Measurements from ENCODE around the gene NMRK2.
"Not testable (repeated sequence)": the region's sequence is repeated elsewhere in the genome, so short reads cannot be mapped to it uniquely, and the experiment has no call there.

NMRK2 gene

GRCh38 chr19:3964256-3965194 lies 31.7 kb downstream of the NMRK2 start:
- no peak for DNase-seq

DNA sequence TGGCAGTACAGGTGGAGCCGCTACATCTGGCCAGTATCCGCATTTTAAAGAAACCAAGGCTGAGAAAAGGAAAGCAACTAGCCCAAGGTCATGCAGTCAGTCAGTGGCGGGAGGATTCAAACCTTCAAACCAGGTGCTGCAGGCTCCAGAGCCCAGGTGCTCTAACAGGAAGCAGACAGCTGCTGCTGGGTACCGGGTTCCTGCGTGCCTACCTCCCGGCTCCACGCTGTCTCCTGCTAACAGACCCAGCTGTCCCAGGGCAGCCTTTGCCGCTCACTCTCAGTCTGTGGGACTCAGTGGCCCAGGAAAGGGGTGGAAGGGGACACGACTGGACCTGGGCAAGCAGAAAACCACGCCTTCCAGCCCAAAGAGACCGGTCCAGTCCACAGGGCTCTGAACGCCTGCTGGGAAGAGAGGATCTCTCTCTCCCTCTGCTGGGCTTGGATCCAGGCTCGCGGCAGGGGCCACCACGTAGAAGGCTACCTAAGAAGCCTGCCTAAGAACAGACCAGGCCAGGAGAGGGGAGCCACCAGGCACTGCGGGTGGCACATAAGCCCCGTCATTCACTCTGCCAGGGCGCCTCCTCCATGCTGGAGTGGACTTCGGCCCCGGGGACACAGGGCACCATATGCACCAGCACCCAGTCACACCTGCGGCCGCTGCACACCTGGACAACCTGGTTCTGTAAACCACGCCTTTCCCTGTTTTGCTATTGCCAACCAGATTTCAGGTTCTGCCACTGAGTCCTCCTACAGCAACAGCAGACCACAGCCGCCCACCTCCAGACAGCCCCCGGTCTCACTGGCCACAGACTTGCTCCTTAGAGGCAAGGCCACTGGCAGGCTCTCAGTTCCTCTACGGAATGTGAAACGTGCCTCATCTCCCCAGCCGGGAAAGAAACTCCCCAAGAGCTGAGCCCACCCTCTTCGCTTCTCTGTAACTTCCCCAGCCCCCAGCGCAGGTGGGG lies 33.5 kb downstream of the NMRK2 start:
- DNase-seq, result no peak

GRCh38 chr19:3967983-3968382 lies 35.1 kb downstream of the NMRK2 start:
- not testable (repeated sequence) for DNase-seq

DNA sequence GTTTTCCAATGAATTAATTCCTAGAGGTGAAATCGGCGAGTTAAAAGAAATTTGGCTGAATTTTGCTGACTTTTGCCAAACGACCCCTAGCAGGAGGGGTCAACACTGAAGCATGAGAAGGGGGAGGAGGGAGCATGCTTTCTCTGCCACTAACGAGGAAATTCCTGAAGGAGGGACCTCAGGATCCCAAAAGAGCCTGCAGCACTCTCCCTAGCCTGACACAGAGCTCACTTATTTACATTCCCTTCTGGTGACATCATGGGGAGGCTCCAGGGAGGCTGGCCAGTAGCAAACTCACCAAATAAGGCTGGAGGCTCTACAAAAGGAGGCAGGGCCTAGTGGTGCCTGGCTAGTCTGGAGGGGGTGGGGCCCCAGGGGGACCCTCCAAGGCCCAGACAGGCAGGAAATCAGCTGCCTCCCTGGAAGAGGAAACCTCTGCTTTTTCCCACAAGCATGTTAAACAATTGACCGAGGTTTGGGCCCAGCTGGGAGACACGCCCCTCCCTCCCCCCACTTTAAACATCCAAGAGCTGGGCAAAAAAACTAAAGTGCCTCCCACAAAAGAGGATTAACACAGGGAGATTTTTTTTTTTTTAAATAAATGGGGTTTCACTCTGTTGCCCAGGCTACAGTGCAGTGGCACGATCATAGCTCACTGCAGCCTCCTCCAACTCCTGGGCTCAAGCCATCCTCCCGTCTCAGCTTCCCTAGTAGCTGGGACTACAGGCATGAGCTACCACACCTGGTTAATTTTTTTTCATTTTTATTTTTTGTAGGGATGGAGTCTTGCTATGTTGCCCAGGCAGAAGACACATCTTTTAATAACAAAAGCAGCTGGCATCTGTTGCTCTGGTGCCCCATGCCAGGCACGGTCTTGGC lies 35.9 kb downstream of the NMRK2 start:
- DNase-seq, result no peak

GRCh38 chr19:3969435-3970312 lies 36.8 kb downstream of the NMRK2 start:
- DNase-seq, result no peak

GRCh38 chr19:3970313-3970807 lies 37.5 kb downstream of the NMRK2 start:
- DNase-seq, result no peak

DNA sequence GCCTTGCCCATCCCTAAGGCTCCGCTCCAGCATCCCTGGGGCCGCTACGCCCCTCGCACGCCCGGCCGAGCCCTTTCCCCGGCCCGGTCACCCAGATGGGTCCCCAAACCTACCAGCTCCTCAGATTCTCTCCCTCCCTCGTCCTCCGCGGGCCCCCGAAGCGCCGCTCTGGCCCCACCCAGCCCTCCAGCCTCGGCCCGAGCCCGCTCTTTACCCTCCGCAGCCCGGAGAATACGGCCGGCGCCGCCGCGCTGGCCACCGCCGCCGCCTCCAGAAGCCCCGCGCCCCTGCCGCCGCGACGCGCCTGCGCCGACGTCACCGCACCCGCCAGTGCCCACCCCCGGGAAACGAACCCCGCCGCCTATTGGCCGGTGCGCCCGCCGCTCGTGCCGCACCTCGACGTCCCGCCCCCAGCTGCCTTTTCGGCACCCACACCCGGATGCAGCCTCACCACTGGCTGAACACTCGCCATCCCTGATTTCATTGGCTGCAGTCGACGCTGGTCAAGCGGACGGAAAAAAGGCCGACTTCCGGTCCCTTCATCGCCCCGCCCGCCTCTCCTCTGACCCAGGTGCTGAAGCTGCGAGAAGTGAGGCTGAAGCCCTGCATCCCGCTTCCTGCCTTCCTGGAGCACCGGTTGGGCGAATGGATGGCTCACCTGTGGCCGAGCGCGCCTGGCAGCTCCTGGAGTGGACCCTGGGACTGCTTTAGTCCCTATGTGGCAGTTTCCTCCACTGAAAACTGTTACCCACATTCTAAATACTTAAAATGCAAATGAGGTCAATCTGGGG lies 38.1 kb downstream of the NMRK2 start, which contains the start of gene DAPK3:
Gene DAPK3 (minus strand): TSS at position 292 of the 791 bp plus-strand sequence. CDS start 1,364 bp downstream, outside the sequence.
- DNase-seq, result peak; percentile 93

- DNase-seq, result peak; percentile 21
Measured at GRCh38 chr19:3975144-3975543, 42.3 kb downstream of the NMRK2 start.

DNA sequence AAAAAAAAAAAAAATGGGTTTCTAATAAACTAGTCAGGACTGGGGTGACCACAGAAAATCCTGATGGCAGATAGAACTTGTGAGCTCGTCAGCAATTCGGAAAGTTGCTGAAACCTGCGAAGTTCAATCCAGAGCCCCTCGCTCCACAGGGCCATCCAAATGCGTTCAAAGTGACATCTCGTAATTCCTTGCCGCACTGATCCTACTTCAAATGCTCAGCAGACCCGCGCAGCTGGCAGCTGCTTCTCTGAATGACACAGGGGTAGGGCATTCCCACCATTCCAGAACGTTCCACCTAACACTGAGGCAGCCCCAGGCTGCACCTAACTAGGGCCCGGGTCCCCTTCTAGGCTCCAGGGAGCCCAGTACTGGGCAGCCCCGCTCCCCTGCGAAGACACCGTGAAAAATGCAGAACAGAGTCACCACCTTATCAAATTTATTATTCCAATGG lies 42.8 kb downstream of the NMRK2 start:
- peak; percentile 23 for DNase-seq

GRCh38 chr19:3976495-3977241 lies 43.8 kb downstream of the NMRK2 start:
- no peak for DNase-seq

DNA sequence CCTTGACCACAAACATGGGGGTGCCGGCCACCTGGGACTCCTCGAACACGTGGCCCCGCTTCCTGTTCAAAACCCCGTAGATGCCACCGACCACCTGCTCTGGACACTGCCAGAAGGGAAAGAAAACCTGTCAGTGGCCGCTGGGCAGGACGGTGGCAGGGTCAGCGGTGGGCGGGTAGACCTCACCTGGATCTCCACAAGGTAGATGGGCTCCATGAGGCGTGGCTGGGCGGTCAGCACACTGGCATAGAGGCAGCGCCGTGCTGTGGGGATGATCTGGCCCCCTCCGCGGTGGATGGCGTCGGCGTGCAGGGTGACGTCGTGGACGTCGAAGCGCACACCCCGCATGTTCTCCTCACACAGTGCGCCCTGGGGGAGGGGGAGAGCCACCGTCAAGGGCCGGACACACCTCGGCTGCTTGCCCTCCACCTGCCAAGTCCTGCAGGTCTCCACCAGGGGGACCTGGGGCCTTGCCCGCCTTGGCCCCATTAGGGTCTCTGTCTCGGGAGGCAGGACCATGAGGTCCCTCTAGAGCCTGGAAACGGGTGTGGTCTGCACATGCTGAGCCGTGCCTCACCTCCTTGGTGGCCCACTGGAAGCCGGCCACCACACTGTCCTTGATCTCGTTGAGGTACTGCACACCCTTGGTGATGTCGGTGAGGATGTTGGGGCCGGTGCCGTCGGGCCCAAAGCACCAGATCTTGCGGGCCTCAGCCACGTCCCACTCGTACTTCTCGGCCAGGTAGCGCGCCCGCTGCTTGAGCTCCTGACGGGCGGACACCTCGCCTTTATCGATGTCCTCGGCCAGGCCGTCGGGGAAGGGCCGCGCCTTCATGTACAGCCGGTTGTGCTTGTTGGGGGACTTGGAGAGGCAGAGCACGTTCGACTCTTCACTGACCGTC lies 44.6 kb downstream of the NMRK2 start:
- peak; percentile 29 for DNase-seq

- DNase-seq, result no peak
Measured at GRCh38 chr19:3978145-3978544, 45.3 kb downstream of the NMRK2 start.

GRCh38 chr19:3979289-3979673 lies 46.4 kb downstream of the NMRK2 start:
- no peak for DNase-seq

DNA sequence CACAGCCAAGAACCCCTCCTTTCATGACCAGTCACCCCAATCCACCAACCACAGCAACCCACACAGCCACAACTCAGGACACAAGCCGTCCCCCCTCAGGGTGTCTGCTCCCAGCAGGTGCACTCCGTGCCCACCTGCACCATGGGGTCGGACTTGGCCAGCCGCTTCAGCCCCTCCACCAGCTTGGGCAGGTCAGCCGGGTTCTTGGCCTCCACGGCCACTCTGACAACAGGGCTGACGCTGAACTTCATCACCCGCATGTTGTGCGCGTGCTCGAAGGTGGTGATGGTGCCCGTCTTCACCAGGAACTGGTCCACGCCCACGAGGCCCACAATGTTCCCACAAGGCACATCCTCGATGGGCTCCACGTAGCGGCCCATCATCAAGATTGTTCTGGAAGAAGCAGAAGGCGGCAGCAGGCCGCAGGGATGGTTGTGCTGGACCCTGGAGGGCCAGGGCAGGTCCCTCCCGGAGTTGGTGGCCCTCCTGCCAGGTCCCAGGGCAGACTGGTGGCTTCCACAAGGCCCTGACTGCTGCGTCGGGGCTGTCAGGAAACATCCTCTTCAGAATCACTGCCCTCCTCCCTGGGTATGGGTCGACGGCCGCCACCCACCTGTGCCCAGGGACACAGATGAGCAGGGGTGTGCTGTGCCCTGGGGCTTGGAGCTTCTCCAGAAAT lies 46.9 kb downstream of the NMRK2 start:
- no peak for DNase-seq

DNA sequence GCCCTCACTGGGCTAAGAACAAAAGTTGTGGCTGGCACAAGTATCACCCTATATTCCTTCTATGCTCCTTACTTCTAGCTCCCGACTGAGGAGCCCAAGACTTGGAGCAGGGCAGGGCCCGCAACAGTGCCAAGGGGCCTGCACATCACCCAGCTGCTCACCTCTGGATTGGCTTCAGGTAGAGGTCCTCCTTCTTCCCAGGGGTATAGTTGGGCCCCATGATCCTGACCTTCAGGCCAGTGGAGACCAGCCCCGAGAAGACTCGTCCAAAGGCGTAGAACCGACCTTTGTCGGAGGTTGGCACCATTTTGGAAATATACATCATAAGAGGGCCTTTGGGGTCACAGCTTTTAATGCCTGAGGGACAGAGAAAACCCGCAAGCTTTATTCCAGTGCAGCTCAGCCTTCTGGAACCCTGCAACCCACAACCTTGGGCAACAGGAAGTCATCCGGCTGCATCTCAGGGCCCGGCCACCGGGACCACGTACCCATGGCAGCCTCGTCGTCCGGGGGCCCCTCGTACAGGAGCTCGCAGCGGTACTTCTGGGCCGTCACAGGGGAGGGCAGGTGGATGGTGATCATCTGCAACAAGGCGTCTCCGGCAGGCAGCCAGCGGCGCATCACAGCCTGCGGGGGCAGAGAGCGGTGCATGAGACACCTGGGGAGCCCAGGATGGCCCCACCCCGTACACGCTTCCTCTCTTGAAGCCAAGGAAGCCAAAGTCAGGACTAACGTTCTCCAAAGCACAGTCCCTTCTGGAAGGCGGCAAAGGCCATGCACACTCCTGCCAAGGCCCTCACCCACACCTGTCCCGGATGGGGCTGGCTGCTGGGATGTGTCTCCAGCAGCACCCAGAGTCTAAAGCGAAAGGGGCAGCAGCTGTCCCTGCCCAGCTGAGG lies 47.7 kb downstream of the NMRK2 start:
- DNase-seq, result no peak

DNA sequence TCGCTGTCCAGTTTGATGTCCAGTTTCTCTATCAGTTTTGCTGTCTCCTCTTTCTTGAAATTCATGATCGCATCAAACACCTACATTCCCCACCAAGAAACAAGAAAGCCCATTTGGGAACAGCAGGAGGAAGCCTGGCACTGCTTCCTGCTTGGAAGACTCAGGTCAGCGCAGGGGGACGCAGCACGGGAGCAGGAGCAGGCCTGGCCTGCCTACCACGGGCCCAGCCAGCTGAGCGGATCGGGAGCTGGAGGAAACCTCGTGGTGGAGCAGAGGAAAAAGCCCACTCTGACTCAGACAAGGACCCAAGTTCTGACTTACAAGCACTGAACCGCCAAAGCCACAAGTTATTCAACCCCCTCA lies 48.5 kb downstream of the NMRK2 start:
- no peak for DNase-seq
